ENCODE data around the gene TRMO.
A peak's percentile ranks its signal among the peaks of the same experiment; 100 is the strongest.
"Not testable (repeated sequence)": the region's sequence is repeated elsewhere in the genome, so short reads cannot be mapped to it uniquely, and the experiment has no call there.

Gene TRMO

DNA sequence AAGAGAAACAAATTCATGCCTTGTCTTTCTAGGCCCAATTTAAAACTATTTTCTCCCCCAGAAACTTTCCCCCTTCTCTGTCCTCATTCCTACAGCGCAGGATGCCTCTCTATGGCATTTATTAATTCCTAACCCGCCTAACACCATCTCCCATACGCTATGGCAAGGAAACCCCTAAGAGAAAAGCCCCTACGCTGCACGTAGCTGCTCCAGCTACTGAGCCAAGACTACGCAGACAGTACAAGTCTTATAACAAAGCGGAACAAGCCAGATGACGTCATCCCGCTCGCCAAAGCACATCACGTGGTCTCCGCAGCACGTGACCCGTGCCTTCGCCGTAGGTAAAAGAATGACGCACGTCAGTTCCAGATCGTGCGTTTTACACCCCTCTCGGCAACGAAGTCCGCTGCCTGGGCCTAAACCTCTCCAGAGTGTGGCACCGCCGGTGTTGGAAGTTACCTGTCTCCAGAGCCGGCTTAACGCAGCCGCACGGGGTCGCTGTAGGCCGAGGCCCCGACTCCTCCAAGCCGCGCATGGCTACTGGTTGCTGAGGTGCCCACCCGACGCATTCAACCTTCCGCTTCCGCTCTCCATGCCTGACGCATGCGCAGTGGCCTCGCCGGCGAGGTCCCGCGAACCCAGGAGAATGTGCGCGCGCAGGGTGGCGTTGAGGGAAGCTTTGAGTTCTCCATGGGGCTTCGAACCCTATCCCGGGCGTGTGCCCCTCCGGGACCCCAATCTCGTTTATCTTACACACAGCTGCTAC is at the start of gene TRMO:
Gene TRMO (minus strand): TSS at position 542 of the 766 bp plus-strand sequence. CDS start 7 bp downstream, at position 535.
- DNase-seq (ENCODE audit: low read depth, low spot score), result peak; percentile 82

GRCh38 chr9:97970165-97970564 is 47.9 kb upstream of the TRMO start:
- no peak for DNase-seq (ENCODE audit: low read depth, low spot score)

- no peak for DNase-seq (ENCODE audit: low read depth, low spot score)
These were observed 46.7 kb upstream of the TRMO start for GRCh38 chr9:97969014-97969413.

GRCh38 chr9:97966493-97966892 is 44.2 kb upstream of the TRMO start:
- no peak for DNase-seq (ENCODE audit: low read depth, low spot score)

DNA sequence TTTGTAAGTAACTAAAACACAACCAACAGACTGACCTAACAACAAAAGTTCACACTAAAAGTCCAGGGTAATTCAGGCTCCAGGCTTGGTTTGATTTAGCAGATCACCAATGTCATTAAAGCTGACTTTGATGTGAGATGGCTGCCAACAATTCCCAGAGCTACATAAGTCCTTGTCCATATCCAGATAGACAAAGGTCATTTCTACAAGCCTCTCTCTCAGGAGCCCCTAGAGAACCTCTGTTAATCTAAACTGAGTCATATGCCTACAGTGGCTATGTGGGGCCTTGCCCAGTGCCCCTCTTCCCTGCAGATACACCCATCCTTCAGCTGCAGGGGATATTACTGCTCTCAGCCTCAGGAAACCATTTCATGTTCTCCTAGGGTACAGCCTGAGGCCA is 42.6 kb upstream of the TRMO start:
- no peak for DNase-seq (ENCODE audit: low read depth, low spot score)

- DNase-seq (ENCODE audit: low read depth, low spot score), result no peak
These were observed 40.9 kb upstream of the TRMO start for GRCh38 chr9:97963232-97963631.

DNA sequence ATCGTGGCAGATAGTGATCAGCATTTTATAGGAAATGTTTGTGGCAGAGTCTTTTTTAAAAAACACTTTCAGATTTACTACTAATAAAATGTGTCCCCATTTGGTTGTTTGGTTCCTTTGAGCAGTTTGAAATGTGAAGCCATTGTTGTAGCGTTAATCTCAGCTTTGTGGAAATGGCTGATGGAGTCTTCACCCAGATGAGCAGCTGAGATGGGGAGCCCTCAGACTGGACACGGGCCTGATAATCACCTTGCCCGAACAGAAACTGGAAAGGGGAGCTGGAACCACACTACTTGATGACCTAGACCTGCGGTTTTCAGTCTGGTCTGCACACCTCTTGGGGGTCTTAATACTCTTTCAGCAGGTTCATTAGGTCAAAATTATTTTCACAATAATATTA is 40.3 kb upstream of the TRMO start:
- no peak for DNase-seq (ENCODE audit: low read depth, low spot score)

DNA sequence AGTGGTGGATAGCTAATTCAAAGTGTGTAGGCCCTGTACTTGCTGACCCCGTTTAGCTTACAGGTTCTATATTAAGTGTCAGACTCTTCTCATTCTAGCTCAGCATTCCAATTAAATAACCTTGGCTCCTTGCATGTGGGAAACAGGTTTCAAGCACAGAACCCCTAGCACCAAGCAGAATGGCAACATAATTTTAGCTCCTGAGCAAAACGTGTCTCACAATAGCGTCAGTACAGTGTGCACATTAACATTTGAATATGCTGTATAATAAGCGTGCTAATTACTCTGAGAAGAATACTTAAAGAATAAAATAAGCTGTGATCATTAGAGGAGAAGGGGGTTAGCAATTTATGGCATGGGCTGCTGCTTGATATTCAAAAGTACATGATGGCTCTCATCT is 39.8 kb upstream of the TRMO start:
- no peak for DNase-seq (ENCODE audit: low read depth, low spot score)

GRCh38 chr9:97961361-97961760 is 39.1 kb upstream of the TRMO start:
- DNase-seq (ENCODE audit: low read depth, low spot score), result no peak

GRCh38 chr9:97960678-97961328 is 38.5 kb upstream of the TRMO start:
- DNase-seq (ENCODE audit: low read depth, low spot score), result not testable (repeated sequence)

- no peak for DNase-seq (ENCODE audit: low read depth, low spot score)
These were observed 37.3 kb upstream of the TRMO start for GRCh38 chr9:97959585-97959984.

DNA sequence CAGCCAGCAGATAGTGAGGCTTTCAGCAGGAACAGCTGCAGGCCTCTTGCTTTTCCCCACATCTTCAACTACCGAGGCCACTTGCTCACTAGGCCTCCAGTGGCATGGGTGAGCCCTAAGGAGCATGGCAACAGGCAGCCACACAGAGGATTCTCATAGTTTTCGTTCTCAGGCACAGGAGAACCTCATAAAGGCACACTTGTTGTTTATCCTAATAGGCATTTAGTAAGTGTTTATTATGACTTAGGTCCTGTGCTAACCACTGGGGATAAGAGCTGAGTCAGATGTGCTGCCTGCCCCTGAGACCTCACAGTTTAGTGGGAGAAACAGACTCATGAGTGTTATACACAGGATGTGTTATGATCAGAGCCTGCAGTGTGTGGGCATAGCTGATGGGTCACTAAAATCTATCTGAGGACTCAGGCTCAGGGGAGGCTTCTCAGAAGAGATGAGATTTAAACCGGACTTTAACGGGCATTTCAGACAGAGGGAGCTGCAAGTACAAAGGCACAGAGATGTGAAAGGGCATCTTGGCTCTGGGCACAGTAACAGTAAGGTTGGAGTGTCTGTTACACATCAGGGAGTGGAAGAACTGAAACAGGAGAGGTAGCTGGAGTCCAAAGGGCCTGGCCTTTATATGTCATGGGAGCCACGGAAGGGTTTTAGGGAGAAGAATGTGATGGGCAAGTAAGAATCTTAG is 36.7 kb upstream of the TRMO start:
- DNase-seq (ENCODE audit: low read depth, low spot score), result no peak

DNA sequence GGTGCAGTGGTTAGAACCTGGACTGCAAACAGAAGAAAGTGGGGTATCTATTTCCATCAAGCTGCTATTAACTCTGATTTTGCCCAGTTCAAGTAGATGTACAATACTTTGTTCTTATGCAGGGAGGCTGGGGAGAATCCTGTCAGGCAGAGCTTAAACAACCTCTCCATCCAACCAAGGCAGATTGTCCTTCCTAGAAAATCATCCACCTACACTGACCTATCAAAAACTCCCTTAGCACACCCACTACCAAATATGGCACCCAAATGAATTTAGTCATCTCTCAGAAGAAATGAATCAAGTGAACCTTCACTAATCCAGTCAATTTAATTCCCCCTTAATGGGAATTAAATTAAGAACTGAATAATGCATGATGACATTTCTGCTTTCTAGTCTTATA is 34.0 kb upstream of the TRMO start:
- DNase-seq (ENCODE audit: low read depth, low spot score), result no peak

- peak; percentile 59 for DNase-seq (ENCODE audit: low read depth, low spot score)
These were observed 32.3 kb upstream of the TRMO start for GRCh38 chr9:97954550-97954989.

GRCh38 chr9:97950873-97951272 is 28.6 kb upstream of the TRMO start:
- not testable (repeated sequence) for DNase-seq (ENCODE audit: low read depth, low spot score)

- not testable (repeated sequence) for DNase-seq (ENCODE audit: low read depth, low spot score)
These were observed 24.8 kb upstream of the TRMO start for GRCh38 chr9:97947094-97947493.

DNA sequence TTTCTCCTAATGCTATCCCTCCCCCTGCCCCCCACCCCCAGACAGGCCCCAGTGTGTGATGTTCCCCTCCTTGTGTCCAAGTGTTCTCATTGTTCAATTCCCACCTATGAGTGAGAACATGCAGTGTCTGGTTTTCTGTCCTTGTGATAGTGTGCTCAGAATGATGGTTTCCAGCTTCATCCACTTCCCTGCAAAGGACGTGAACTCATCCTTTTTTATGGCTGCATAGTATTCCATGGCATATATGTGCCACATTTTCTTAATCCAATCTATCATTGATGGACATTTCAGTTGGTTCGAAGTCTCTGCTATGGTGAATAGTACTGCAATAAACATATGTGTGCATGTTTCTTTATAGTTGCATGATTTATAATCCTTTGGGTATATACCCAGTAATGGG is 23.2 kb upstream of the TRMO start:
- not testable (repeated sequence) for DNase-seq (ENCODE audit: low read depth, low spot score)

- DNase-seq (ENCODE audit: low read depth, low spot score), result no peak
These were observed 22.3 kb upstream of the TRMO start for GRCh38 chr9:97944612-97945011.

GRCh38 chr9:97943308-97943855 is 21.1 kb upstream of the TRMO start:
- no peak for DNase-seq (ENCODE audit: low read depth, low spot score)

GRCh38 chr9:97941323-97941722 is 19.0 kb upstream of the TRMO start:
- DNase-seq (ENCODE audit: low read depth, low spot score), result no peak

GRCh38 chr9:97940741-97941140 is 18.4 kb upstream of the TRMO start:
- no peak for DNase-seq (ENCODE audit: low read depth, low spot score)

GRCh38 chr9:97940233-97940632 is 17.9 kb upstream of the TRMO start:
- DNase-seq (ENCODE audit: low read depth, low spot score), result no peak
